Choroid plexus epithelial cell (primary cell): ENCODE measurements around the gene RUNX2.
A peak's percentile ranks its signal among the peaks of the same experiment; 100 is the strongest.

Experiments used
- DNase-seq: peaks from one replicate; pipeline ENCODE4 v3.0.0-alpha.2; 2010; ENCODE audit warnings: low read depth
- H3K4me3 ChIP-seq: 2 replicates; pipeline ENCODE4 v1.5.1; 2011; ENCODE audit warnings: low read depth, mild to moderate bottlenecking, control low read depth, low read length, moderate library complexity
- CTCF ChIP-seq: conservative IDR thresholded peaks from 2 replicates; pipeline ENCODE4 v1.5.1; 2011; ENCODE audit warnings: low read depth, mild to moderate bottlenecking, control low read depth, inconsistent platforms, low read length, moderate library complexity

The RUNX2 gene

GRCh38 chr6:45450831-45451230, 122.7 kb downstream of the RUNX2 start:
- DNase-seq: no peak
- TF ChIP-seq CTCF: no peak
- no peak overlapping the region for H3K4me3 ChIP-seq

- H3K4me3 ChIP-seq: no peak overlapping the region
- peak; percentile 87 for DNase-seq
- TF ChIP-seq CTCF: no peak
Observed at GRCh38 chr6:45454008-45454911, 126.1 kb downstream of the RUNX2 start.

- TF ChIP-seq CTCF: no peak
- no peak for DNase-seq
- no peak overlapping the region for H3K4me3 ChIP-seq
Observed at GRCh38 chr6:45455408-45455807, 127.3 kb downstream of the RUNX2 start.

- H3K4me3 ChIP-seq: no peak overlapping the region
- no peak for DNase-seq
- TF ChIP-seq CTCF: no peak
Observed at GRCh38 chr6:45457141-45457540, 129.0 kb downstream of the RUNX2 start.

GRCh38 chr6:45458672-45459071, 130.5 kb downstream of the RUNX2 start:
- DNase-seq: peak; percentile 66
- no peak overlapping the region for H3K4me3 ChIP-seq
- TF ChIP-seq CTCF: no peak

- no peak overlapping the region for H3K4me3 ChIP-seq
- TF ChIP-seq CTCF: no peak
- no peak for DNase-seq
Observed at GRCh38 chr6:45460166-45460565, 132.0 kb downstream of the RUNX2 start.

- no peak for DNase-seq
- no peak for TF ChIP-seq CTCF
- no peak overlapping the region for H3K4me3 ChIP-seq
Observed at GRCh38 chr6:45461486-45461885, 133.4 kb downstream of the RUNX2 start.
